SK-N-SH treated with all-trans-retinoic acid at 6 μM for 48 hours (cell line): ENCODE results near the gene PHIP.

Experiments
- ARNTL ChIP-seq: fragments of 450-650 bp; formaldehyde crosslinking; IDR thresholded peaks from 2 replicates; pipeline ENCODE4 v1.5.0; 2020; ENCODE audit warnings: low read depth, mild to moderate bottlenecking, moderate library complexity, borderline replicate concordance
- BACH2 ChIP-seq: fragments of 250-450 bp; sonication (Bioruptor Pico); IDR thresholded peaks from 2 replicates; pipeline ENCODE4 v1.9.0; 2021; ENCODE audit warnings: mild to moderate bottlenecking, borderline replicate concordance
- CREB5 ChIP-seq: fragments of 250-450 bp; sonication (Bioruptor Pico); IDR thresholded peaks from 2 replicates; pipeline ENCODE4 v1.5.1; 2020; ENCODE audit warnings: low read depth, mild to moderate bottlenecking, moderate library complexity
- ESRRG ChIP-seq: fragments of 250-450 bp; sonication (Bioruptor Pico); IDR thresholded peaks from 2 replicates; pipeline ENCODE4 v1.6.1; 2021; ENCODE audit warnings: mild to moderate bottlenecking
- PATZ1 ChIP-seq: fragments of 250-450 bp; sonication (Bioruptor Pico); IDR thresholded peaks from 2 replicates; pipeline ENCODE4 v1.8.0; 2020; ENCODE audit warnings: mild to moderate bottlenecking, moderate library complexity, borderline replicate concordance
- TCF4 ChIP-seq: fragments of 250-450 bp; sonication (Bioruptor Pico); IDR thresholded peaks from 2 replicates; pipeline ENCODE4 v1.8.0; 2021; ENCODE audit warnings: mild to moderate bottlenecking, moderate library complexity, borderline replicate concordance
- ZFP30 ChIP-seq: fragments of 450-650 bp; formaldehyde crosslinking; IDR thresholded peaks from 2 replicates; pipeline ENCODE4 v1.5.0; 2022; ENCODE audit warnings: mild to moderate bottlenecking, moderate library complexity
- ZNF565 ChIP-seq: fragments of 450-650 bp; formaldehyde crosslinking; conservative IDR thresholded peaks from 2 replicates; pipeline ENCODE4 v1.5.0; 2020; ENCODE audit warnings: low read depth, mild to moderate bottlenecking, moderate library complexity
- ZNF70 ChIP-seq: fragments of 450-650 bp; formaldehyde crosslinking; IDR thresholded peaks from 2 replicates; pipeline ENCODE4 v1.5.0; 2020; ENCODE audit warnings: mild to moderate bottlenecking, moderate library complexity

- TF ChIP-seq ZFP30 (CRISPR knock-in tag) (no peak), ZNF565 (no peak), CREB5 (CRISPR knock-in tag) (no peak), BACH2 (CRISPR knock-in tag) (no peak), ZNF70 (CRISPR knock-in tag) (no peak), PATZ1 (no peak), ARNTL (CRISPR knock-in tag) (no peak), TCF4 (no peak), ESRRG (no peak)
Observed at GRCh38 chr6:78995346-78995745, 82.7 kb downstream of the PHIP start.
